ENCODE results near the gene SP140. TPM values are rescaled to one million over a fixed set of nuclear protein-coding genes. Genes with fewer than 3 reads are reported as not detected.

The SP140 gene
- total and polyA plus RNA-seq, 9 of the 15 experiments (the other 6 are each of a cell fraction or from before 2014, with no cell fraction given) = 0.04 to 1.1 (median 0.57) TPM; not detected in 1

DNA sequence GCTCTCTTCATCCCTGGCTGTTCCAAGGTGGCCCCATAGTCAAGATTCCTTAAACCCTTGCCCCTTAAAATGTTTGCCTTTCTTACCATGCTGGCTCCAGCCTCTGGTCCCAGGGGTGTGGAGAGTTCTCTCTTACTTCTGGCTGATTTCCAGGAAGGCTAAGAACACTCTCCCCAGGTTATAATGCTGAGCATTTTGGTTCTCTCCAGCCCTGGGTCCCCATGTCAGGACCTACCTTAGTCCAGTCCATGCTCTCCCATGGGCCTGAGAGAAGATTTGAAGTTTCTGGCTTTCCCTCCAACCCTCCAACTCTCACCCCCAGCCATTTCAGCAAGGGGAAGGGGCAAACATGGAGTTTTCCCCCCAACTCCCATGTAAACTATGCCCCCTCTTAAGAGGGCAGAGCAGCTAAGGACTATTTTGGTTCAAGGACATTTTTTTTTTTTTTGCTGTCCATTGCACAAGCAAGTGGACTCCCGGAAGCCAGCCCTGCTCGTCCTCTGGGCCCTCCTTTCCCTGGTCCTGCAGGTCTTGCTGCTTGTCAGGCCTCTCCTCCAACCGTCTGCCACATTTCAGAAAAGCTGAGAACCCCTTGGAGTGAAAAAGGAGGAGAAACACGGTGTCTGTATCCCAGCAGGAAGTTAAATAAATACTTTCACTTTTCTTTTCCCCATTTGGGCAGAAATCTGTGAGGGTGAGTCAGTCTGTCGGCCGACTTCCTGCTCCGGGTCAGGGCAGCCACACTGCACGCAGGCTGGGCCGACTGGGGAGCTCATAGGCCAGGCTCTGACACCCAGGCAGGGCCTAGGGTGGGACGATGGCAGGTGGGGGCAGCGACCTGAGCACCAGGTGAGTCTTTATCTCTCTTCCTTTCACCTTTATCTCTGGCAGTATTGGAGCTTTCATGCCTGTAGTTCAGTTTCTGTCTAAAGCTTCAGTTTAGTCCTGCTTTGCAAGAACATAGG, 101.2 kb downstream of the SP140 start, which contains the start of gene SP140L (continued):
- TF ChIP-seq, protein P1, sequence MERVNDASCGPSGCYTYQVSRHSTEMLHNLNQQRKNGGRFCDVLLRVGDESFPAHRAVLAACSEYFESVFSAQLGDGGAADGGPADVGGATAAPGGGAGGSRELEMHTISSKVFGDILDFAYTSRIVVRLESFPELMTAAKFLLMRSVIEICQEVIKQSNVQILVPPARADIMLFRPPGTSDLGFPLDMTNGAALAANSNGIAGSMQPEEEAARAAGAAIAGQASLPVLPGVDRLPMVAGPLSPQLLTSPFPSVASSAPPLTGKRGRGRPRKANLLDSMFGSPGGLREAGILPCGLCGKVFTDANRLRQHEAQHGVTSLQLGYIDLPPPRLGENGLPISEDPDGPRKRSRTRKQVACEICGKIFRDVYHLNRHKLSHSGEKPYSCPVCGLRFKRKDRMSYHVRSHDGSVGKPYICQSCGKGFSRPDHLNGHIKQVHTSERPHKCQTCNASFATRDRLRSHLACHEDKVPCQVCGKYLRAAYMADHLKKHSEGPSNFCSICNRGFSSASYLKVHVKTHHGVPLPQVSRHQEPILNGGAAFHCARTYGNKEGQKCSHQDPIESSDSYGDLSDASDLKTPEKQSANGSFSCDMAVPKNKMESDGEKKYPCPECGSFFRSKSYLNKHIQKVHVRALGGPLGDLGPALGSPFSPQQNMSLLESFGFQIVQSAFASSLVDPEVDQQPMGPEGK (CRISPR knock-in tag; IDR thresholded peaks at IDR 0.05; ENCODE audit: borderline replicate concordance) = no peak
- 0 out of 2 replicates have a peak, but pooled peaks have one; percentile 26 for TF ChIP-seq SUPT5H (IDR thresholded peaks at IDR 0.05)
- TF ChIP-seq BCOR (IDR thresholded peaks at IDR 0.05) = no peak
- TF ChIP-seq ZNF551 (CRISPR knock-in tag; IDR thresholded peaks at IDR 0.05) = no peak
- peak; percentile 69 for TF ChIP-seq RBFOX2 (IDR thresholded peaks at IDR 0.05; ENCODE audit: low read depth, low read length)
- TF ChIP-seq CEBPB (tag; IDR thresholded peaks at IDR 0.05) = peak; percentile 36; the same call in 1 of the 2 replicates
- TF ChIP-seq NFRKB (IDR thresholded peaks at IDR 0.05; ENCODE audit: low read depth) = 0 out of 2 replicates have a peak, but pooled peaks have one; percentile 59
- TF ChIP-seq ZC3H11A (IDR thresholded peaks at IDR 0.05; ENCODE audit: low read depth, low read length) = no peak
- no peak for TF ChIP-seq ZNF146 (CRISPR knock-in tag; IDR thresholded peaks at IDR 0.05; ENCODE audit: unreplicated experiment)
- no peak for TF ChIP-seq ZNF23 (CRISPR knock-in tag; IDR thresholded peaks at IDR 0.05)
- no peak for TF ChIP-seq TCF7 (IDR thresholded peaks at IDR 0.05; ENCODE audit: borderline replicate concordance)
- TF ChIP-seq U2AF2 (optimal IDR thresholded peaks at IDR 0.05; ENCODE audit: low read depth, low read length) = no peak
- peak in 1 of 2 experiments; percentile 21; a peak in 1 of 4 replicates for TF ChIP-seq MAZ (CRISPR knock-in tag; conservative IDR thresholded peaks at IDR 0.05 in 1 of 2, IDR thresholded peaks at IDR 0.05 in 1 of 2)
- peak; percentile 37; the same call in 1 of the 2 replicates for TF ChIP-seq L3MBTL2 (IDR thresholded peaks at IDR 0.05)
- TF ChIP-seq FOXK2 (conservative IDR thresholded peaks at IDR 0.05 in 1 of 2, IDR thresholded peaks at IDR 0.05 in 1 of 2; ENCODE audit: low read depth in 2 of 2) = peak; percentile 35 to 41; a peak in 1 of 4 replicates
- no peak for TF ChIP-seq SIRT6 (IDR thresholded peaks at IDR 0.05; ENCODE audit: low read depth, low read length)
- TF ChIP-seq ADNP (tag; IDR thresholded peaks at IDR 0.05) = no peak
- TF ChIP-seq, protein P2, sequence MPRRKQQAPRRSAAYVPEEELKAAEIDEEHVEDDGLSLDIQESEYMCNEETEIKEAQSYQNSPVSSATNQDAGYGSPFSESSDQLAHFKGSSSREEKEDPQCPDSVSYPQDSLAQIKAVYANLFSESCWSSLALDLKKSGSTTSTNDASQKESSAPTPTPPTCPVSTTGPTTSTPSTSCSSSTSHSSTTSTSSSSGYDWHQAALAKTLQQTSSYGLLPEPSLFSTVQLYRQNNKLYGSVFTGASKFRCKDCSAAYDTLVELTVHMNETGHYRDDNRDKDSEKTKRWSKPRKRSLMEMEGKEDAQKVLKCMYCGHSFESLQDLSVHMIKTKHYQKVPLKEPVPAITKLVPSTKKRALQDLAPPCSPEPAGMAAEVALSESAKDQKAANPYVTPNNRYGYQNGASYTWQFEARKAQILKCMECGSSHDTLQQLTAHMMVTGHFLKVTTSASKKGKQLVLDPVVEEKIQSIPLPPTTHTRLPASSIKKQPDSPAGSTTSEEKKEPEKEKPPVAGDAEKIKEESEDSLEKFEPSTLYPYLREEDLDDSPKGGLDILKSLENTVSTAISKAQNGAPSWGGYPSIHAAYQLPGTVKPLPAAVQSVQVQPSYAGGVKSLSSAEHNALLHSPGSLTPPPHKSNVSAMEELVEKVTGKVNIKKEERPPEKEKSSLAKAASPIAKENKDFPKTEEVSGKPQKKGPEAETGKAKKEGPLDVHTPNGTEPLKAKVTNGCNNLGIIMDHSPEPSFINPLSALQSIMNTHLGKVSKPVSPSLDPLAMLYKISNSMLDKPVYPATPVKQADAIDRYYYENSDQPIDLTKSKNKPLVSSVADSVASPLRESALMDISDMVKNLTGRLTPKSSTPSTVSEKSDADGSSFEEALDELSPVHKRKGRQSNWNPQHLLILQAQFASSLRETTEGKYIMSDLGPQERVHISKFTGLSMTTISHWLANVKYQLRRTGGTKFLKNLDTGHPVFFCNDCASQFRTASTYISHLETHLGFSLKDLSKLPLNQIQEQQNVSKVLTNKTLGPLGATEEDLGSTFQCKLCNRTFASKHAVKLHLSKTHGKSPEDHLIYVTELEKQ (CRISPR knock-in tag; IDR thresholded peaks at IDR 0.05) = no peak
- TF ChIP-seq CTBP1 (IDR thresholded peaks at IDR 0.05; ENCODE audit: borderline replicate concordance) = no peak
- TF ChIP-seq TGIF2 (CRISPR knock-in tag; IDR thresholded peaks at IDR 0.05) = no peak
- no peak for TF ChIP-seq DIDO1 (tag; IDR thresholded peaks at IDR 0.05; ENCODE audit: low read depth)
- TF ChIP-seq POLR2H (tag; IDR thresholded peaks at IDR 0.05; ENCODE audit: low read depth) = peak; percentile 59
